ENCODE measurements around the gene CLDN9. TPM values are rescaled to one million over a fixed set of nuclear protein-coding genes. Genes with fewer than 3 reads are reported as not detected.

CLDN9 gene
- total and polyA plus RNA-seq, 9 of the 15 experiments (the other 6 are each of a cell fraction or from before 2014, with no cell fraction given): 0.12 to 0.44 (median 0.22) TPM; not detected in 4

DNA sequence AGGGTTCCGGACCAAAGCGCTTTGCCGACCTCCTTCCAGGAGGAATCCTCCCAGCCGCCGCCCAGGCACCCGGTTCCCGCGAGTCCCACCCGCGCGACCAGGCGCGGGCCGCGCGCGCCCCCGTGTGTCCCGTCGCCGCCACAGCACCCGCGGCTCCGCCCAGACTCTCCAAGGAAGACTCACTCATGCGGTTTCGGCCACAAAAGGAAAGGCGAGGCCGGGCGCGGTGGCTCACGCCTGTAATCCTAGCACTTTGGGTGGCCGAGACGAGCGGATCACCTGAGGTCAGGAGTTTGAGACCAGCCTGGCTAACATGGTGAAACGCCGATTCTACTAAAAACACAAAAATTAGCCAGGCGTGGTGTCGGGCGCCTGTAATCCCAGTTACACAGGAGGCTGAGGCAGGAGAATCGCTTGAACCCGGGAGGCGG lies 29.0 kb upstream of the CLDN9 start (continued):
- TF ChIP-seq, protein P1, sequence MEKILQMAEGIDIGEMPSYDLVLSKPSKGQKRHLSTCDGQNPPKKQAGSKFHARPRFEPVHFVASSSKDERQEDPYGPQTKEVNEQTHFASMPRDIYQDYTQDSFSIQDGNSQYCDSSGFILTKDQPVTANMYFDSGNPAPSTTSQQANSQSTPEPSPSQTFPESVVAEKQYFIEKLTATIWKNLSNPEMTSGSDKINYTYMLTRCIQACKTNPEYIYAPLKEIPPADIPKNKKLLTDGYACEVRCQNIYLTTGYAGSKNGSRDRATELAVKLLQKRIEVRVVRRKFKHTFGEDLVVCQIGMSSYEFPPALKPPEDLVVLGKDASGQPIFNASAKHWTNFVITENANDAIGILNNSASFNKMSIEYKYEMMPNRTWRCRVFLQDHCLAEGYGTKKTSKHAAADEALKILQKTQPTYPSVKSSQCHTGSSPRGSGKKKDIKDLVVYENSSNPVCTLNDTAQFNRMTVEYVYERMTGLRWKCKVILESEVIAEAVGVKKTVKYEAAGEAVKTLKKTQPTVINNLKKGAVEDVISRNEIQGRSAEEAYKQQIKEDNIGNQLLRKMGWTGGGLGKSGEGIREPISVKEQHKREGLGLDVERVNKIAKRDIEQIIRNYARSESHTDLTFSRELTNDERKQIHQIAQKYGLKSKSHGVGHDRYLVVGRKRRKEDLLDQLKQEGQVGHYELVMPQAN (IDR thresholded peaks at IDR 0.05; ENCODE audit: borderline replicate concordance): no peak
- TF ChIP-seq ZFX (CRISPR knock-in tag; IDR thresholded peaks at IDR 0.05) (0 out of 2 replicates have a peak, but pooled peaks have one; percentile 38), KLF6 (CRISPR knock-in tag; IDR thresholded peaks at IDR 0.05; ENCODE audit: borderline replicate concordance) (no peak), ZNF507 (tag; conservative IDR thresholded peaks at IDR 0.05) (no peak), ZNF224 (CRISPR knock-in tag; IDR thresholded peaks at IDR 0.05) (no peak), MLX (CRISPR knock-in tag; conservative IDR thresholded peaks at IDR 0.05) (no peak), ZNF253 (CRISPR knock-in tag; conservative IDR thresholded peaks at IDR 0.05) (no peak), MTA1 (IDR thresholded peaks at IDR 0.05; ENCODE audit: borderline replicate concordance) (no peak), ZNF212 (CRISPR knock-in tag; IDR thresholded peaks at IDR 0.05) (no peak), ZNF717 (CRISPR knock-in tag; IDR thresholded peaks at IDR 0.05) (no peak), RNF219 (CRISPR knock-in tag; IDR thresholded peaks at IDR 0.05) (no peak), NFRKB (IDR thresholded peaks at IDR 0.05; ENCODE audit: low read depth) (no peak), POU5F1 (IDR thresholded peaks at IDR 0.05; ENCODE audit: borderline replicate concordance, low read depth, low read length, partially characterized antibody) (peak; percentile 41), ELF1 (tag; IDR thresholded peaks at IDR 0.05) (no peak), NCOR1 (IDR thresholded peaks at IDR 0.05) (no peak), ZNF24 (IDR thresholded peaks at IDR 0.05) (no peak; the same call in 1 of the 2 replicates), HNRNPL (IDR thresholded peaks at IDR 0.05; ENCODE audit: low read depth, low read length) (no peak), SIX5 (IDR thresholded peaks at IDR 0.05; ENCODE audit: borderline replicate concordance in 1 of 2, insufficient read depth in 1 of 2, low read depth in 1 of 2, low read length in 2 of 2) (no peak), CCNT2 (IDR thresholded peaks at IDR 0.05; ENCODE audit: borderline replicate concordance, extremely low read depth, insufficient read length, low read depth, low read length) (peak; percentile 84)
- TF ChIP-seq, protein P2, sequence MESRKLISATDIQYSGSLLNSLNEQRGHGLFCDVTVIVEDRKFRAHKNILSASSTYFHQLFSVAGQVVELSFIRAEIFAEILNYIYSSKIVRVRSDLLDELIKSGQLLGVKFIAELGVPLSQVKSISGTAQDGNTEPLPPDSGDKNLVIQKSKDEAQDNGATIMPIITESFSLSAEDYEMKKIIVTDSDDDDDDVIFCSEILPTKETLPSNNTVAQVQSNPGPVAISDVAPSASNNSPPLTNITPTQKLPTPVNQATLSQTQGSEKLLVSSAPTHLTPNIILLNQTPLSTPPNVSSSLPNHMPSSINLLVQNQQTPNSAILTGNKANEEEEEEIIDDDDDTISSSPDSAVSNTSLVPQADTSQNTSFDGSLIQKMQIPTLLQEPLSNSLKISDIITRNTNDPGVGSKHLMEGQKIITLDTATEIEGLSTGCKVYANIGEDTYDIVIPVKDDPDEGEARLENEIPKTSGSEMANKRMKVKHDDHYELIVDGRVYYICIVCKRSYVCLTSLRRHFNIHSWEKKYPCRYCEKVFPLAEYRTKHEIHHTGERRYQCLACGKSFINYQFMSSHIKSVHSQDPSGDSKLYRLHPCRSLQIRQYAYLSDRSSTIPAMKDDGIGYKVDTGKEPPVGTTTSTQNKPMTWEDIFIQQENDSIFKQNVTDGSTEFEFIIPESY (CRISPR knock-in tag; IDR thresholded peaks at IDR 0.05): peak; percentile 70; the same call in 1 of the 2 replicates
- TF ChIP-seq, protein P3, sequence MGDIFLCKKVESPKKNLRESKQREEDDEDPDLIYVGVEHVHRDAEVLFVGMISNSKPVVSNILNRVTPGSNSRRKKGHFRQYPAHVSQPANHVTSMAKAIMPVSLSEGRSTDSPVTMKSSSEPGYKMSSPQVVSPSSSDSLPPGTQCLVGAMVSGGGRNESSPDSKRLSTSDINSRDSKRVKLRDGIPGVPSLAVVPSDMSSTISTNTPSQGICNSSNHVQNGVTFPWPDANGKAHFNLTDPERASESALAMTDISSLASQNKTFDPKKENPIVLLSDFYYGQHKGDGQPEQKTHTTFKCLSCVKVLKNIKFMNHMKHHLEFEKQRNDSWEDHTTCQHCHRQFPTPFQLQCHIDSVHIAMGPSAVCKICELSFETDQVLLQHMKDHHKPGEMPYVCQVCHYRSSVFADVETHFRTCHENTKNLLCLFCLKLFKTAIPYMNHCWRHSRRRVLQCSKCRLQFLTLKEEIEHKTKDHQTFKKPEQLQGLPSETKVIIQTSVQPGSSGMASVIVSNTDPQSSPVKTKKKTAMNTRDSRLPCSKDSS (IDR thresholded peaks at IDR 0.05; ENCODE audit: low read depth, partially characterized antibody): no peak
